ENCODE measurements around the gene NFILZ.
A peak's percentile ranks its signal among the peaks of the same experiment; 100 is the strongest.

NFILZ gene

DNA sequence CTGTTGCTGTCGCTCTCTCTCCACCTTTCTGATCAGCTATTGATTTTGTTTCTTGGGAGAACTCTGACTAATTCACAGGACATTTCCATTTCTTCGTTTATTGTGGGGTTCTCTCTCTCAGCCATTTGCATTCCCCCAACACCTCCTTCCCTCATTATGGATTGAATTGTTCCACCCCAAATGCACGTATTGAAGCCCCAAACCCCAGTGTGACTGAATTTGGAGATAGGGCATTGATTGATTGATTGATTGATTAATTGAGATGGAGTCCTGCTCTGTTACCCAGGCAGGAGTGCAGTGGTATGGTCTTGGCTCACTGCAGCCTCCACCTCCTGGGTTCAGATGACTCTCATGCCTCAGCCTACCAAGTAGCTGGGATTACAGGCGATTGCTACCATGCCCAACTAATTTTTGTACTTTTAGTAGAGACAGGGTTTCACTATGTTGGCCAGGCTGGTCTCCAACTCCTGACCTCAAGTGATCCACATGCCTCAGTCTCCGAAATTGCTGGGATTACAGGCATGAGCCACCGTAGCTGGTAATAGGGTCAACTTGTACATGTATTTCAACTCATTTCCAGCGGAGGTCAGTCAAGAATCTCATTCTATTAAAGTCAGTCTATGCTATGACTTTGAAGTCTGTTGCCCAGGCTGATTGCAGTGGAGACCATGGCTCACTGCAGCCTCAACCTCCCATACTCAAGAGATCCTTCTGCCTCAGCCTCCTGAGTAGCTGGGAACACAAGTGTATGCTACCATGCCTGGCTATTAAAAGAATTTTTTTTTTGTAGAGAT, 13.6 kb downstream of the NFILZ start:
- Histone ChIP-seq H3K4me2 (ENCODE audit: insufficient read depth, low read length) (no peak overlapping the region), H2AFZ (ENCODE audit: low read depth, low read length) (no peak overlapping the region), H3K79me2 (ENCODE audit: insufficient read depth, low read length) (no peaks in the 10 kb centered on the region), H3K36me3 (ENCODE audit: insufficient read depth, low read length) (no peaks in the 10 kb centered on the region), H3K9ac (ENCODE audit: low read depth, low read length) (no peak overlapping the region), H4K20me1 (ENCODE audit: insufficient read depth, low read length) (no peaks in the 10 kb centered on the region), H3K27me3 (ENCODE audit: insufficient read depth, low read length, poor library complexity) (no peaks in the 10 kb centered on the region), H3K4me1 (ENCODE audit: insufficient read depth, low read length) (no peaks in the 10 kb centered on the region), H3K9me3 (ENCODE audit: insufficient read depth, low read length, severe bottlenecking) (no peaks in the 10 kb centered on the region), H3K4me3 (ENCODE audit: low read depth in 1 of 2, low read length in 2 of 2) (no peak overlapping the region), H3K27ac (ENCODE audit: low read length) (no peak overlapping the region)
- ATAC-seq (ENCODE audit: insufficient read depth, low read depth) (no peak), DNase-seq (no peak)
- TF ChIP-seq EZH2 (IDR thresholded peaks at IDR 0.05; ENCODE audit: borderline replicate concordance, low read depth, low read length, severe bottlenecking), result no peak
- TF ChIP-seq, protein P1, sequence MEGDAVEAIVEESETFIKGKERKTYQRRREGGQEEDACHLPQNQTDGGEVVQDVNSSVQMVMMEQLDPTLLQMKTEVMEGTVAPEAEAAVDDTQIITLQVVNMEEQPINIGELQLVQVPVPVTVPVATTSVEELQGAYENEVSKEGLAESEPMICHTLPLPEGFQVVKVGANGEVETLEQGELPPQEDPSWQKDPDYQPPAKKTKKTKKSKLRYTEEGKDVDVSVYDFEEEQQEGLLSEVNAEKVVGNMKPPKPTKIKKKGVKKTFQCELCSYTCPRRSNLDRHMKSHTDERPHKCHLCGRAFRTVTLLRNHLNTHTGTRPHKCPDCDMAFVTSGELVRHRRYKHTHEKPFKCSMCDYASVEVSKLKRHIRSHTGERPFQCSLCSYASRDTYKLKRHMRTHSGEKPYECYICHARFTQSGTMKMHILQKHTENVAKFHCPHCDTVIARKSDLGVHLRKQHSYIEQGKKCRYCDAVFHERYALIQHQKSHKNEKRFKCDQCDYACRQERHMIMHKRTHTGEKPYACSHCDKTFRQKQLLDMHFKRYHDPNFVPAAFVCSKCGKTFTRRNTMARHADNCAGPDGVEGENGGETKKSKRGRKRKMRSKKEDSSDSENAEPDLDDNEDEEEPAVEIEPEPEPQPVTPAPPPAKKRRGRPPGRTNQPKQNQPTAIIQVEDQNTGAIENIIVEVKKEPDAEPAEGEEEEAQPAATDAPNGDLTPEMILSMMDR (IDR thresholded peaks at IDR 0.05; ENCODE audit: borderline replicate concordance, extremely low read depth, low read length, poor library complexity, severe bottlenecking), result peak; percentile 13

DNA sequence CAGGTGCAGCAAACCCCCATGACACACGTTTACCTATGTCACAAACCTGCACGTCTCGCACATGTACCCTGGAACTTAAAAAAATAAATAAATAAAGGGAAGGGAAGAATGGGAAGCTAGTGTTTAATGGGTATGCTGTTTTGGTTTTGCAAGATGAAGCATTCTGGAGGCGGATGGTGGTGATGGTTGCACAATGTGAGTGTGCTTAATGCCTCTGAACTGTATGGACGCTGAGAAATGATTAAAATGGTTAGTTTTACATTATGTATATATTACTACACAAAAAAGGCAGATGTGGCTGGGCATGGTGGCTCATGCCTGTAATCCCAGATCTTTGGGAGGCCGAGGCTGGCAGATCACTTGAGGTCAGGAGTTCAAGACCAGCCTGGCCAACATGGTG, 17.8 kb downstream of the NFILZ start:
- DNase-seq (no peak), ATAC-seq (ENCODE audit: insufficient read depth, low read depth) (no peak)
- H3K4me1 ChIP-seq (ENCODE audit: insufficient read depth, low read length), result no peaks in the 10 kb centered on the region
- no peak overlapping the region for H2AFZ ChIP-seq (ENCODE audit: low read depth, low read length)
- H4K20me1 ChIP-seq (ENCODE audit: insufficient read depth, low read length), result no peaks in the 10 kb centered on the region
- H3K36me3 ChIP-seq (ENCODE audit: insufficient read depth, low read length), result no peaks in the 10 kb centered on the region
- no peaks in the 10 kb centered on the region for H3K27me3 ChIP-seq (ENCODE audit: insufficient read depth, low read length, poor library complexity)
- H3K27ac ChIP-seq (ENCODE audit: low read length), result no peak overlapping the region
- no peak overlapping the region for H3K4me2 ChIP-seq (ENCODE audit: insufficient read depth, low read length)
- H3K9ac ChIP-seq (ENCODE audit: low read depth, low read length), result no peak overlapping the region
- H3K79me2 ChIP-seq (ENCODE audit: insufficient read depth, low read length), result no peaks in the 10 kb centered on the region
- TF ChIP-seq, protein P1 (IDR thresholded peaks at IDR 0.05; ENCODE audit: borderline replicate concordance, extremely low read depth, low read length, poor library complexity, severe bottlenecking), result no peak
- TF ChIP-seq EZH2 (IDR thresholded peaks at IDR 0.05; ENCODE audit: borderline replicate concordance, low read depth, low read length, severe bottlenecking), result no peak
- no peaks in the 10 kb centered on the region for H3K9me3 ChIP-seq (ENCODE audit: insufficient read depth, low read length, severe bottlenecking)
- H3K4me3 ChIP-seq (ENCODE audit: low read depth in 1 of 2, low read length in 2 of 2), result no peak overlapping the region

DNA sequence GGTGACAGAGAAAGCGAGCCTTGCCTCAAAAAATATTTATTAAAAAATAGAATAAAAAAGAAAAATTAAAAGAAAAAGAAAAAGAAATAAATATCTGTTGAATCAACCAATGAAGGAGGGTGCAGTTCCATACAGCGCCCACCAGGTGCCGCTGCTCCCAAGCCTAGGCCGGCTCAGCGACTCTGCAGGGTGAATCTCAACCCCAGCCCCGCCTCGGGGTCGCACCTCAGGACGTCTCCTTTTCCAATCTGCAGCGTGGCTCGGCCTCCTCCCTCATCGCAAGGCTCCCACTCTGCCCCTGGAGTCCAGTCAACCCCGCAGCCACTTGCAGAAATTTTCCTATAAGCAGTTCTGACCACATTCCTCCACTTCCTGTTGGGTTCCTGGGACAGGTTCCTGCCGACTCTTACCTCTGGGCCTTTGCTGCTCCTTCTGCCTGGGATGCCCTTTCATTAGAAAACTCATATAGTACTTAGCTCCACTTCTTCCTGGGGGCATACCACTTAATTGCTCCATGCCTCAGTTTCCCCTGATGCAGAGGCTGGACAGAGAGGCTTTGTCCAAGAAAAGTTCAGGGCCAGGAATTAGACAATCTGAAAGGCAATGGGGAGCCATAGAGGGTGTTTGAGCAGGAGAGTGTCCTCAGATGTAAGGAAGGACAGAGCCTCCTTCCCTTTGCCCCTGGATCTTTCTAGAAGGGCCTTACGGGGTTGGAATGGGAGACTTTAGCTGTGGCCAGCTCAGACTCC, 24.3 kb downstream of the NFILZ start:
- Histone ChIP-seq H3K4me3 (ENCODE audit: low read depth in 1 of 2, low read length in 2 of 2) (peak overlapping the region in 1 of 2 experiments; percentile 35; a peak in 2 of 4 replicates), H2AFZ (ENCODE audit: low read depth, low read length) (peak overlapping the region; percentile 60), H3K27me3 (ENCODE audit: insufficient read depth, low read length, poor library complexity) (no peaks in the 10 kb centered on the region), H3K79me2 (ENCODE audit: insufficient read depth, low read length) (no peaks in the 10 kb centered on the region), H3K4me1 (ENCODE audit: insufficient read depth, low read length) (peaks cover 22% of the 10 kb centered on the region), H3K27ac (ENCODE audit: low read length) (no peak overlapping the region), H3K9me3 (ENCODE audit: insufficient read depth, low read length, severe bottlenecking) (no peaks in the 10 kb centered on the region), H3K9ac (ENCODE audit: low read depth, low read length) (0 out of 2 replicates have a peak overlapping the region, but pooled peaks have one; percentile 19), H3K36me3 (ENCODE audit: insufficient read depth, low read length) (no peaks in the 10 kb centered on the region), H3K4me2 (ENCODE audit: insufficient read depth, low read length) (peak overlapping the region; percentile 59), H4K20me1 (ENCODE audit: insufficient read depth, low read length) (no peaks in the 10 kb centered on the region)
- TF ChIP-seq, protein P1 (IDR thresholded peaks at IDR 0.05; ENCODE audit: borderline replicate concordance, extremely low read depth, low read length, poor library complexity, severe bottlenecking), result peak; percentile 84
- no peak for TF ChIP-seq EZH2 (IDR thresholded peaks at IDR 0.05; ENCODE audit: borderline replicate concordance, low read depth, low read length, severe bottlenecking)
- peak; percentile 73 for DNase-seq
- ATAC-seq (ENCODE audit: insufficient read depth, low read depth), result peak; percentile 81

Measured in DND-41 (cell line).